Kidney (tissue), 14 donors: ENCODE results near the gene ZWILCH. TPM values are rescaled to one million over a fixed set of nuclear protein-coding genes. Genes with fewer than 3 reads are reported as not detected.

Experiments used
- DNase-seq, 5 donors: peaks; one replicate each; pipeline ENCODE4 v3.0.0-alpha.2; 2013 to 2020
- FAIRE-seq: peaks from 2 replicates; lab custom pipeline; 2012; peaks lifted over from hg19 to GRCh38; lab: Jason Lieb, UNC
- H3K27ac ChIP-seq, 2 donors: one replicate each; pipeline ENCODE4 v1.7.0; 2013; ENCODE audit warnings: low read depth in 2 of 2, low read length in 2 of 2, inconsistent platforms in 1 of 2
- H3K27me3 ChIP-seq: one replicate; pipeline ENCODE4 v1.7.1; 2013; ENCODE audit warnings: low read length, inconsistent platforms; ENCODE audit not compliant: control insufficient read depth, insufficient read depth
- H3K36me3 ChIP-seq, 3 donors: one replicate each; pipeline versions ENCODE4 v1.7.0 to v1.7.1; 2013; ENCODE audit warnings: low read length in 3 of 3, control low read depth in 1 of 3, inconsistent platforms in 1 of 3; ENCODE audit not compliant: insufficient read depth in 3 of 3, control insufficient read depth in 2 of 3
- H3K4me1 ChIP-seq, 3 donors: one replicate each; pipeline versions ENCODE4 v1.7.0 to v1.7.1; 2013; ENCODE audit warnings: low read length in 3 of 3, inconsistent platforms in 1 of 3, low read depth in 1 of 3; ENCODE audit not compliant: control insufficient read depth in 2 of 3, insufficient read depth in 2 of 3
- H3K4me3 ChIP-seq, 3 donors: one replicate each; pipeline versions ENCODE4 v1.7.0 to v1.8.1; 2013; ENCODE audit warnings: low read length in 3 of 3, control low read depth in 1 of 3, inconsistent platforms in 1 of 3
- H3K9ac ChIP-seq, 3 donors: one replicate each; pipeline versions ENCODE4 v1.7.0 to v1.7.1; 2013; ENCODE audit warnings: low read length in 3 of 3, control low read depth in 1 of 3, inconsistent platforms in 1 of 3
- H3K9me3 ChIP-seq, 3 donors: one replicate each; pipeline versions ENCODE4 v1.7.0 to v1.7.1; 2013; ENCODE audit warnings: low read length in 3 of 3, control low read depth in 1 of 3, inconsistent platforms in 1 of 3; ENCODE audit not compliant: control insufficient read depth in 2 of 3, insufficient read depth in 1 of 3
- CTCF ChIP-seq: IDR thresholded peaks from 3 replicates; pipeline ENCODE4 v1.5.1; 2012; ENCODE audit warnings: mild to moderate bottlenecking, moderate library complexity, borderline replicate concordance; ENCODE audit not compliant: insufficient read depth; ENCODE audit errors: extremely low read depth
- intact Hi-C: fragments of 100-400 bp; cut with DNase I; formaldehyde crosslinking; loops from one replicate; pipeline ENCODE4 v1.11.1; 2022
- polyA plus RNA-seq: library from polyadenylated mRNA; stranded (reverse); fragments of 350-450 nt; fragmentation: Illumina TruSeq; extraction: RNeasy Lipid Tissue Mini Kit (QIAGEN cat#74804); gene quantifications from one replicate; pipeline ENCODE4 v1.2.3, GENCODE V29; 2014; ENCODE audit warnings: low read depth, low replicate concordance; ENCODE audit not compliant: insufficient read depth
- total RNA-seq: library from RNA; stranded (reverse); fragmentation: NEBNext Ultra II Directional; extraction: Animal tissue kit (Norgen Biotek cat#: 25700); gene quantifications from one replicate; pipeline ENCODE4 v1.2.1, GENCODE V29; 2021
- donor health status: control.
- donor health status: control.
- donor health status: control.
- donor health status: control.
- donor health status: control.
- donor health status: DM: yes; HTN: yes; CAD: no.
- donor health status: Normal renal cell carcinoma (clear cell type).

Gene ZWILCH
- total and polyA plus RNA-seq, 2 donors from 2014 or later, result 3.0 to 9.0 TPM

- FAIRE-seq, result no peak
- TF ChIP-seq CTCF, result no peak
Observed at GRCh38 chr15:66593219-66593780, 88.2 kb downstream of the ZWILCH start.

GRCh38 chr15:66594344-66594743 lies 89.2 kb downstream of the ZWILCH start:
- H3K9me3 ChIP-seq, result no peaks in the 10 kb centered on the region
- peak in 1 of 5 donors; percentile 37 for DNase-seq
- no peaks in the 10 kb centered on the region for H3K27me3 ChIP-seq
- H3K27ac ChIP-seq, result no peak overlapping the region
- H3K36me3 ChIP-seq, result no peaks in the 10 kb centered on the region
- H3K4me3 ChIP-seq, result no peak overlapping the region
- intact Hi-C loops, result no loop called here
- no peak for TF ChIP-seq CTCF
- no peak overlapping the region for H3K9ac ChIP-seq
- FAIRE-seq, result no peak
- H3K4me1 ChIP-seq, result no peaks in the 10 kb centered on the region

More at GRCh38 chr15:66593219-66593780, 88.2 kb downstream of the ZWILCH start:
- Histone ChIP-seq H3K9ac (no peak overlapping the region), H3K36me3 (no peaks in the 10 kb centered on the region), H3K4me3 (no peak overlapping the region), H3K4me1 (no peaks in the 10 kb centered on the region), H3K9me3 (no peaks in the 10 kb centered on the region), H3K27ac (no peak overlapping the region), H3K27me3 (no peaks in the 10 kb centered on the region)
- intact Hi-C loops, result no loop called here
- DNase-seq, result peak in 1 of 5 donors; percentile 13

DNA sequence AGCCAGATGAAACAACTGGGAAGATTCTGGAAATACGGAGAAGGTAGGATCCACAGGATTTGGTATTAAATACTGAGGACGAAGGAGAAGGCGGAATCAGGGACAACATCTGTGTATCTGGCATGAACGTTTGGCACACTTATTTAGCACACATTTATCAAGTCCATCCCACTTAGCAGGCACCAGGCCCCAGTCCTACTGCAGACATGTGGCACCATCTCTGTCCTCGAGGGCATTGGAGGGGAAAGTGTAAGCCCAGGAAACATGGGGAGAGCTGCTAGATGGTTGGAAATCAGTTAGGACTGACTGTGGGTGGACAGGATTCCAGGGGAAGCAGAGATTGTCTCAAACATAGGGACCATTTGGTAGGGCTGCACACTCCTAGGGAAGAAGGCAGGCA lies 89.7 kb downstream of the ZWILCH start:
- Histone ChIP-seq H3K9ac (no peak overlapping the region), H3K27me3 (no peaks in the 10 kb centered on the region), H3K4me3 (no peak overlapping the region), H3K27ac (no peak overlapping the region), H3K36me3 (no peaks in the 10 kb centered on the region), H3K9me3 (no peaks in the 10 kb centered on the region), H3K4me1 (no peaks in the 10 kb centered on the region)
- no peak for FAIRE-seq
- intact Hi-C loops, result no loop called here
- peak in 1 of 5 donors; percentile 4 for DNase-seq
- TF ChIP-seq CTCF, result no peak

DNA sequence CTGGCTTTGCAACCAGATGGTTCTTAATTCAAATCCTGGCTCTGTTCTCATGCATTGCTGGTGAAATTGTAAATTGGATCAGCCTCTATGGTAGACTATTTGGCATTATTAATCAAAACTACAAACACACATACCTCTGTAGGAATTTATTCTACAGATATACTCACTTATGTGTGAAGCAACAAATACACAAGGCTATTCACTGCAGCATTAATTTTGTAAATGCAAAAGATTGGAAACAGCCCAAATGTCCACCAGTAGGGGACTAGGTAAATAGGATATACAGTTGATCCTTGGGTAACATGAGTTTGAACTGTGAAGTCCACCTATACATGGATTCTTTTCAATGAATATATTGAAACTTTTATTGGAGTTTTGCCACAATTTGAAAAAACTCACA lies 90.2 kb downstream of the ZWILCH start:
- Histone ChIP-seq H3K9me3 (no peaks in the 10 kb centered on the region), H3K4me1 (no peaks in the 10 kb centered on the region), H3K27ac (no peak overlapping the region), H3K27me3 (no peaks in the 10 kb centered on the region), H3K9ac (no peak overlapping the region), H3K36me3 (no peaks in the 10 kb centered on the region), H3K4me3 (no peak overlapping the region)
- intact Hi-C loops, result no loop called here
- DNase-seq (no peak), FAIRE-seq (no peak)
- no peak for TF ChIP-seq CTCF
